ENCODE results near the gene PLEKHB1. TPM values are rescaled to one million over a fixed set of nuclear protein-coding genes. Genes with fewer than 3 reads are reported as not detected.

PLEKHB1 gene
- total RNA-seq, 1 experiment from 2014 or later: 37.1 TPM

GRCh38 chr11:73612601-73613140 is 33.7 kb upstream of the PLEKHB1 start:
- no peak overlapping the region for H2AK5ac ChIP-seq (ENCODE audit: insufficient read length, low read length)
- no peak overlapping the region for H2BK20ac ChIP-seq (ENCODE audit: low read depth, low read length, poor library complexity, severe bottlenecking)
- TF ChIP-seq CTCF (conservative IDR thresholded peaks at IDR 0.05): no peak
- H3K4me2 ChIP-seq (ENCODE audit: insufficient read depth, insufficient read length, low read length): no peak overlapping the region
- H4K91ac ChIP-seq (ENCODE audit: insufficient read length, low read depth, low read length): no peak overlapping the region
- Mint-ChIP-seq H3K4me3 (no peak overlapping the region), H3K27ac (no peak overlapping the region), H3K27me3 (ENCODE audit: low read depth) (0 out of 2 replicates have a peak, but pooled peaks cover 2% of the 10 kb centered on the region), H3K4me1 (peaks cover 3 to 4% of the 10 kb centered on the region in 2 experiments; a peak in 2 of 4 replicates), H3K36me3 (ENCODE audit: insufficient read depth in 1 of 3, low read depth in 3 of 3) (no peaks in the 10 kb centered on the region), H3K9me3 (no peaks in the 10 kb centered on the region)
- no CpG with 5 or more reads among the region's 5 CpGs for WGBS (ENCODE audit: extremely low coverage, insufficient read length, low lambda C conversion rate)
- no peak overlapping the region for H2BK120ac ChIP-seq (ENCODE audit: low read depth, low read length, poor library complexity, severe bottlenecking)
- DNase-seq: no peak
- no peak overlapping the region for H3K27ac ChIP-seq (ENCODE audit: insufficient read length, low read depth, low read length)
- no peak overlapping the region for H3K23ac ChIP-seq (ENCODE audit: insufficient read length, low read depth, low read length)
- H3K4me1 ChIP-seq (ENCODE audit: insufficient read depth, low read length): no peaks in the 10 kb centered on the region
- no peak overlapping the region for H3K4ac ChIP-seq (ENCODE audit: low read depth, low read length)
- no peak overlapping the region for H2AFZ ChIP-seq (ENCODE audit: low read length)
- no peaks in the 10 kb centered on the region for H3K79me2 ChIP-seq (ENCODE audit: insufficient read depth, low read length)
- no peaks in the 10 kb centered on the region for H3K79me1 ChIP-seq (ENCODE audit: insufficient read depth, low read depth, low read length, poor library complexity, severe bottlenecking)
- no peak overlapping the region for H3K9ac ChIP-seq (ENCODE audit: extremely low read depth, insufficient read length, low read length)
- no peak overlapping the region for H4K8ac ChIP-seq (replicated peaks; ENCODE audit: insufficient read length, low read depth, low read length)
- no peak overlapping the region for H3K18ac ChIP-seq (ENCODE audit: insufficient read length, low read depth, low read length)
- no peak overlapping the region for H4K5ac ChIP-seq (ENCODE audit: insufficient read length, low read depth, low read length)
- no peaks in the 10 kb centered on the region for H4K20me1 ChIP-seq (ENCODE audit: control insufficient read depth, insufficient read depth, insufficient read length)
- no peaks in the 10 kb centered on the region for H3K9me3 ChIP-seq (ENCODE audit: control insufficient read depth, low read depth, low read length)
- no peaks in the 10 kb centered on the region for H3K23me2 ChIP-seq (ENCODE audit: insufficient read length, low read depth, low read length, poor library complexity, severe bottlenecking)
- H3K56ac ChIP-seq (ENCODE audit: insufficient read length, low read depth, low read length): no peak overlapping the region
- H2BK15ac ChIP-seq (ENCODE audit: low read depth, low read length): no peak overlapping the region
- no peak overlapping the region for H3T11ph ChIP-seq (ENCODE audit: low read length)
- H2BK5ac ChIP-seq (ENCODE audit: insufficient read length, low read length): no peak overlapping the region
- no peak overlapping the region for H3K14ac ChIP-seq (ENCODE audit: insufficient read depth, low read length)
- H3K27me3 ChIP-seq (ENCODE audit: insufficient read depth, low read length): no peaks in the 10 kb centered on the region
- H2BK12ac ChIP-seq (ENCODE audit: insufficient read length, low read depth, low read length): no peak overlapping the region

Data from H9 (cell line).